Measurements from ENCODE around the gene BRAT1. TPM values are rescaled to one million over a fixed set of nuclear protein-coding genes. Genes with fewer than 3 reads are reported as not detected.

Gene BRAT1
- total and polyA plus RNA-seq, 8 donors: 22.5 to 41.4 (median 28.0) TPM

DNA sequence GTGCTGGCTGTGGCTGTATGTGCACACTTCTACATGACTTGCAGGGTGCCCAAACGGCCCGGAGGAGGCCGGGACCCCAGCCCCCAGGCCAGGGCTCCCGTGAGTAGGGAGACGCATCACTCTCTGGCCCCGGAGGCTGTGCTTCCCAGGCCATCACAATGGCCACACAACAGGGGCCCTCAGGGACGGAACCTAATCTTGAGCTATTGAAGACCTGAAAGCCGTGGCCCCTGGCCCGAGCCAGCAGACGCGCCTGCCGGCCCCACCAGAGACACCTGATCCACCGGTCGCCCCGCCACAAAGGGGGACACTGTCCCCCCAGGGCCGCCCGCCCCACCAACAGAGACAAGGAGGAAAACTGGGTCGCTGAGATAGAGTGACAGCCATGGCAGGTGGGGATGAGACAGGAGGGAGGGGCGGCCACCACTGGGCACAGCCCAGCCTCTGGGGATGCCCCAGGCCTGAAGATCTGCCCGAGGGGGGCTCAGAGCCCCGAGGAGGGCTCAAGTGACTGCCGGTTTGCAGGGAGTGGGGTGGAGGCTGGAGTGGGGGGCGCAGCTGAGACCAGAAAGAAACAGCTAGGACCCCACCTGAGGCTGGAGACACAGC, 45.9 kb downstream of the BRAT1 start:
- no peak overlapping the region for H3K4me3 ChIP-seq
- TF ChIP-seq CTCF (IDR thresholded peaks at IDR 0.05): no peak

DNA sequence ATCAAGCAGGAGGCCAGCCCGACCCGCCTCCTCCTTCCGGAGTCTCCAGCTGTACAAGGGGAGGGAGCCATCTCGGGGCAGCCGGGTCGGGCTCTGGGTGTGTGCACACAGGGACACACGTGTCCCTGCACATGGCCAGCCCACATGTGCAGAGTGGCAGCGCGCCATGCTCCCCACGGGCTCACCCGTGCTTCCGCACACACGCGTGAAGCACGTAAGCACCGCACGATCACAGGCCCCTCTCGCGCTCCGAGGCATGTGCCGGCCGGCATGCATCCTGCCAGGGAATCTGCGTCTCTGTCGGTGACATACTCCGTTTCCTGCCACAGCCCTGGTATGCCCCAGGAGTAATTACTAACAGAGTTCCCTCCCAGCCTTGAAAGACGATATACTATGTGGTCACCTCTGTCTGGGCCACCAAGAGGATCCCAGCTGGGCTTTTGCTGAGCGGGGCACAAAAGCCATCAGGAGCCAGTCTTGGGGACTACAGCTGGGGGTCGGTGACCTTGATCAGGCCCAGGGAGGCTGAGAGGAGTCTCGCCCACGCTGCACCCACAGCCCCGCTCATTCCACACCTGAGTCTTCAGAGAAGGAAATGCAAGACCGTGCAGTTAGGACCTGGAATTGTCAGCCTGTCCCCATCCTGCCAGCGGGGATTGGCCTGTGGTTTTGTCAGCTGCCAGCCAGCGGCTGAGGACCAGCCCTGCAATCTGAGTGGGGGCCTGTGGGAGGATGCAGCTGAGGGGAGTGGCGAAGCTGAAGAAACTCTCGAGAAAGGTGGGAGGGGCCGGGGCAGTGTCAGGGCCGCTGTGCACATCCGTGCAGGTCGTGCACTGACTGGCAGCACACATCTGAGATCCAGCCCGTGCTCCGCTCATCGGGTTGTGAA, 46.8 kb downstream of the BRAT1 start:
- Histone ChIP-seq H3K4me3 (peak overlapping the region in 1 of 2 donors; percentile 3), H3K36me3 (no peaks in the 10 kb centered on the region), H3K4me1 (peaks cover 21 to 55% of the 10 kb centered on the region in 2 donors), H3K27ac (peak overlapping the region in 1 of 2 donors; percentile 30), H3K27me3 (peaks cover 0 to 8% of the 10 kb centered on the region in 2 donors), H3K9me3 (no peaks in the 10 kb centered on the region)
- ATAC-seq (peak; percentile 26), DNase-seq (peak in 2 of 4 donors; percentile 67 to 84)
- intact Hi-C loops (cut with DNase I): no loop called here
- no peak for TF ChIP-seq CTCF (IDR thresholded peaks at IDR 0.05)

More for the DNA sequence above, 45.9 kb downstream of the BRAT1 start:
- peak in 1 of 4 donors; percentile 67 for DNase-seq
- H3K27me3 ChIP-seq: peaks cover 0 to 8% of the 10 kb centered on the region in 2 donors
- no peaks in the 10 kb centered on the region for H3K9me3 ChIP-seq
- intact Hi-C loops (cut with DNase I): no loop called here
- no peak overlapping the region for H3K27ac ChIP-seq
- H3K4me1 ChIP-seq: peaks cover 21 to 55% of the 10 kb centered on the region in 2 donors
- no peak for ATAC-seq
- H3K36me3 ChIP-seq: no peaks in the 10 kb centered on the region

- H3K4me3 ChIP-seq: no peak overlapping the region
- no peaks in the 10 kb centered on the region for H3K36me3 ChIP-seq
- intact Hi-C loops (cut with DNase I): no loop called here
- H3K27ac ChIP-seq: peak overlapping the region in 1 of 2 donors; percentile 30
- ATAC-seq: no peak
- TF ChIP-seq CTCF (IDR thresholded peaks at IDR 0.05): no peak
- peaks cover 0 to 8% of the 10 kb centered on the region in 2 donors for H3K27me3 ChIP-seq
- no peak for DNase-seq
- no peaks in the 10 kb centered on the region for H3K9me3 ChIP-seq
- H3K4me1 ChIP-seq: peaks cover 21 to 55% of the 10 kb centered on the region in 2 donors
Measured at GRCh38 chr7:2507917-2508306, 47.4 kb downstream of the BRAT1 start.

DNA sequence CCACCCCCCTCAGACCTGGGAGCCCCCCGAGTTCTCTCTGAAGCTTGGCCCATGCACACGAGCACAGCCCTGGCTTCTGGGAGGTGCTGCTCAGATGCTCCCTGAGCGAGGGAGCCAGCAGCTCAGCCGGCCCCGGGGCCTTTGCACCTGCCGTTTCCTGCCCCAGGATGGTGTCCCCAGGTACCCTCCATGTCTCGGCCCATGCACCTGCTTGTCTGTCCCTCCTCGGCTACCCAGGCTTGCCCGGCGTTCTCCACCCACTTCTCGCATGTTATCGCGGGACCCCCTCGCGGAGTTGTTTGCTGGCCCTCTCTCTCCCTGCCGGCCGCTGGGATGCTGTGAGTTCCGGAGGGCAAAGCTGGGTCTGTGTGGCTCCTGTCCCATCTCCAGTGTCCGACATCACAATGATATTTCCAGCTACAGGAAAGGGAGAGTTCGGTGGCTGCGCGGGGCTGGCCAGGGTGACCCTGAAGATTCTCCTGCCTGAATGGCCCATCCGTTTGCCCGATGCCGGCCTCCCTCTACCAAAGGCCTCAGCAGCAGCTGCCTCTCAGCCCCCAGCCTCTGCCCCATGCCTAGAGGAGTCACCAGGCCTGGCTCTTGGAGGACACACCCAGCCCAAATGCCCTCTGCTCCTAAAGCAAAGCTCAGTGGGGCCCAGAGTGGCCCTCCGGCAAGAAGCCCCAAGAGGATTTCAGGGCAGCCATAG, 48.0 kb downstream of the BRAT1 start:
- no peak for ATAC-seq
- no peaks in the 10 kb centered on the region for H3K9me3 ChIP-seq
- H3K4me3 ChIP-seq: no peak overlapping the region
- peaks cover 20 to 50% of the 10 kb centered on the region in 2 donors for H3K4me1 ChIP-seq
- intact Hi-C loops (cut with DNase I): no loop called here
- no peaks in the 10 kb centered on the region for H3K36me3 ChIP-seq
- H3K27me3 ChIP-seq: peaks cover 0 to 8% of the 10 kb centered on the region in 2 donors
- no peak for TF ChIP-seq CTCF (IDR thresholded peaks at IDR 0.05)
- no peak for DNase-seq
- H3K27ac ChIP-seq: no peak overlapping the region

Measured in left lung (tissue), 10 donors.